ENCODE measurements around the gene OR4D1.

GRCh38 chr17:58120195-58120822 is 27.9 kb upstream of the OR4D1 start:
- TF ChIP-seq EZH2 (IDR thresholded peaks at IDR 0.05; ENCODE audit: borderline replicate concordance, insufficient read depth, low read depth, low read length, poor library complexity, severe bottlenecking) (no peak), CTCF (IDR thresholded peaks at IDR 0.05) (no peak)

Measured in B cell (primary cell).